Stimulated activated effector memory CD8-positive, alpha-beta T cell treated with anti-CD3 and anti-CD28 coated beads, Interleukin-12 subunit alpha, Interleukin-12 subunit beta, amount 100 ng/mL, for 72 hours (primary cell): ENCODE measurements around the gene PSMD2.

Experiments
- ATAC-seq: fragments of 150-1000 bp; cut with Tn5 transposase; 2 replicates; pipeline ENCODE4 v1.10.0; 2021
- DNase-seq, 2 donors: peaks; one replicate each; pipeline ENCODE4 v3.0.0; 2021 to 2022; ENCODE audit warnings: low spot score in 2 of 2
- H3K27ac Mint-ChIP-seq: one replicate; pipeline ENCODE4 v1.8.0; 2022; ENCODE audit warnings: mild to moderate bottlenecking, mixed read lengths
- H3K36me3 Mint-ChIP-seq: one replicate; pipeline ENCODE4 v1.8.0; 2022; ENCODE audit warnings: mild to moderate bottlenecking, mixed read lengths
- H3K4me1 Mint-ChIP-seq: one replicate; pipeline ENCODE4 v1.8.0; 2022; ENCODE audit warnings: mixed read lengths
- H3K4me3 Mint-ChIP-seq: one replicate; pipeline ENCODE4 v1.8.0; 2022; ENCODE audit warnings: mild to moderate bottlenecking, mixed read lengths
- H3K9me3 Mint-ChIP-seq: one replicate; pipeline ENCODE4 v1.8.0; 2022; ENCODE audit warnings: mixed read lengths

Gene PSMD2

DNA sequence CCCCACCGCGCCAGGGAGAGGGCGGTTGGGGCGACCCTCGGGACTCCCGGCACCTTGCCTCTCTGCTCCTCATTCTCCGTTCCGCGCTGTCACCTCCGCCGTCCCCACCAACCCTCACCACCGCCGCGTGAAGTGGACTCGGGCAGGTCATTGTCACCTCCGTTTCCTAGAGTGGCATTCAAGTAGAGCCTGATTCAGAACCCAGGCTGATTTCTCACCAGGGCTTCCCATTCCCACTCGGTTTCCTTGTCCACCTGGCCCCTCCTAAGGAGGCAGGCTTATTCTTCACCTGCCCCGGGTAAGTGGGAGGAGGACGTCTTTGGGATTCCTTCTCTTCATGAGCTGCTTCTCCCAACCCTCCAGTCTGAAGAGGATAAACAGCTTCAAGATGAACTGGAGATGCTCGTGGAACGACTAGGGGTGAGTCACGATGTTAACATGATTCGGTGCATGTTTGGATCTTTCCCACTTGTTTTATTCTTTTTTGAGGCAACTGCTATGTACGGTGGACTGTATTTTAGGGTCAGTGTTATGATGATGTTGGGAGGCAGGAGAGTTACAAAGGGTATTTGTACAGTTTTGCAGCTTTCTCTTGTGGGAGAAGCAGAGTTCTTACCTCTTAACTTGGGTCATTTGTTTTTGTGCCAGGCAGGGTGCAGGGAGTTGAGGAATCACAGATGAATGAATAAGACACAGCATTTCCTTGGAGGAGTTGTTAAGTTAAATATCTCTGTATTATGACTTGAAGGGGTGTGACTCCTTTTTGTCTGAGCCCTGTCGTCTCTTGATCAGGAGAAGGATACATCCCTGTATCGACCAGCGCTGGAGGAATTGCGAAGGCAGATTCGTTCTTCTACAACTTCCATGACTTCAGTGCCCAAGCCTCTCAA lies 692 bp downstream of the PSMD2 start:
- no peaks in the 10 kb centered on the region for H3K9me3 Mint-ChIP-seq

DNA sequence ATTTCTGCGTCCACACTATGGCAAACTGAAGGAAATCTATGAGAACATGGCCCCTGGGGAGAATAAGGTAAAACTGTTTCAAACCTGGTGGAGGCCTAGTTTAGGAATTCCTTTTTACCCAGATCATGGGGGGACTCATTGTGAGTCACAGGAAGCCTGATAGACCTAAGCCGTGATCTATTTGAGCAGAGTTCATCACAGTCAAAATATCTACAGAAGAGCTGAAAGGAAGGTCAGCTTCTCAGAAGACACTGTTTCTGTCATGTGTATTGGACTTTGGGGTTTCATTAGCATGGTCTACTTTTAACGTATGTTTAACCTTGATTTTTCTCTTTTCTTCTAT lies 1.3 kb downstream of the PSMD2 start:
- H3K4me1 Mint-ChIP-seq = peaks cover 36% of the 10 kb centered on the region
- DNase-seq = no peak
- H3K9me3 Mint-ChIP-seq = no peaks in the 10 kb centered on the region
- peak overlapping the region; percentile 90 for H3K27ac Mint-ChIP-seq
- peak overlapping the region; percentile 94 for H3K4me3 Mint-ChIP-seq
- no peak for ATAC-seq
- peaks cover 59% of the 10 kb centered on the region for H3K36me3 Mint-ChIP-seq

More for the DNA sequence above, 692 bp downstream of the PSMD2 start:
- ATAC-seq = no peak
- DNase-seq = no peak
- Mint-ChIP-seq H3K36me3 (peaks cover 53% of the 10 kb centered on the region), H3K27ac (peak overlapping the region; percentile 90), H3K4me1 (peaks cover 36% of the 10 kb centered on the region), H3K4me3 (peak overlapping the region; percentile 94)

- Mint-ChIP-seq H3K9me3 (no peaks in the 10 kb centered on the region), H3K4me3 (no peak overlapping the region), H3K4me1 (peaks cover 17% of the 10 kb centered on the region), H3K36me3 (peaks cover 92% of the 10 kb centered on the region), H3K27ac (peak overlapping the region; percentile 18)
- ATAC-seq (no peak), DNase-seq (no peak)
These were observed 6.5 kb downstream of the PSMD2 start for GRCh38 chr3:184305577-184305976.

- Mint-ChIP-seq H3K27ac (peak overlapping the region; percentile 18), H3K4me3 (no peak overlapping the region), H3K36me3 (peaks cover 83% of the 10 kb centered on the region), H3K9me3 (no peaks in the 10 kb centered on the region), H3K4me1 (peaks cover 11% of the 10 kb centered on the region)
- DNase-seq (no peak), ATAC-seq (no peak)
These were observed 7.4 kb downstream of the PSMD2 start for GRCh38 chr3:184306341-184306972.

- no peaks in the 10 kb centered on the region for H3K9me3 Mint-ChIP-seq
- no peak for DNase-seq
- peak; percentile 33 for ATAC-seq
- peaks cover 68% of the 10 kb centered on the region for H3K36me3 Mint-ChIP-seq
- H3K27ac Mint-ChIP-seq = peak overlapping the region; percentile 36
- H3K4me1 Mint-ChIP-seq = no peaks in the 10 kb centered on the region
- no peak overlapping the region for H3K4me3 Mint-ChIP-seq
These were observed 8.9 kb downstream of the PSMD2 start for GRCh38 chr3:184307915-184308314.

- Mint-ChIP-seq H3K4me1 (no peaks in the 10 kb centered on the region), H3K9me3 (no peaks in the 10 kb centered on the region), H3K27ac (no peak overlapping the region), H3K4me3 (no peak overlapping the region), H3K36me3 (peaks cover 60% of the 10 kb centered on the region)
- no peak for DNase-seq
- no peak for ATAC-seq
These were observed 9.7 kb downstream of the PSMD2 start for GRCh38 chr3:184308744-184309143.

GRCh38 chr3:184311633-184312032 lies 12.6 kb downstream of the PSMD2 start:
- no peak for DNase-seq
- no peak for ATAC-seq
- Mint-ChIP-seq H3K4me1 (peaks cover 10% of the 10 kb centered on the region), H3K4me3 (no peak overlapping the region), H3K27ac (peak overlapping the region; percentile 32), H3K9me3 (no peaks in the 10 kb centered on the region), H3K36me3 (peaks cover 53% of the 10 kb centered on the region)

- Mint-ChIP-seq H3K4me1 (peaks cover 32% of the 10 kb centered on the region), H3K27ac (peak within 1 kb of the TSS; percentile 89), H3K4me3 (peak within 1 kb of the TSS; percentile 67), H3K9me3 (no peaks in the 10 kb centered on the region), H3K36me3 (peaks cover 53% of the 10 kb centered on the region)
- ATAC-seq = peak; percentile 89
- DNase-seq = peak; percentile 88 to 94
These were observed 15.3 kb downstream of the PSMD2 start, which contains the start of gene EIF4G1 for GRCh38 chr3:184314363-184314699. TSS of gene EIF4G1 (plus strand) at chr3:184314606. CDS start at chr3:184315797, 1,191 bp downstream.

- Mint-ChIP-seq H3K4me1 (peaks cover 38% of the 10 kb centered on the region), H3K36me3 (peaks cover 55% of the 10 kb centered on the region), H3K4me3 (peak overlapping the region; percentile 67), H3K27ac (peak overlapping the region; percentile 89), H3K9me3 (no peaks in the 10 kb centered on the region)
- DNase-seq (peak; percentile 43 to 77), ATAC-seq (peak; percentile 67)
These were observed 15.9 kb downstream of the PSMD2 start for GRCh38 chr3:184314700-184315542.

- Mint-ChIP-seq H3K36me3 (peaks cover 61% of the 10 kb centered on the region), H3K9me3 (no peaks in the 10 kb centered on the region), H3K4me3 (peak overlapping the region; percentile 67), H3K27ac (peak overlapping the region; percentile 77), H3K4me1 (peaks cover 38% of the 10 kb centered on the region)
- ATAC-seq = peak; percentile 1
- no peak for DNase-seq
These were observed 16.5 kb downstream of the PSMD2 start for GRCh38 chr3:184315543-184315867.

- Mint-ChIP-seq H3K36me3 (peaks cover 66% of the 10 kb centered on the region), H3K27ac (peak overlapping the region; percentile 77)
- peak in 1 of 2 donors; percentile 56 for DNase-seq
These were observed 17.0 kb downstream of the PSMD2 start for GRCh38 chr3:184315871-184316661.

GRCh38 chr3:184316792-184317191 lies 17.8 kb downstream of the PSMD2 start:
- H3K4me1 Mint-ChIP-seq = peaks cover 50% of the 10 kb centered on the region
- peak overlapping the region; percentile 77 for H3K27ac Mint-ChIP-seq
- ATAC-seq = no peak
- no peak for DNase-seq
- H3K36me3 Mint-ChIP-seq = peaks cover 73% of the 10 kb centered on the region
- H3K4me3 Mint-ChIP-seq = peak overlapping the region; percentile 67
- H3K9me3 Mint-ChIP-seq = no peaks in the 10 kb centered on the region

More at GRCh38 chr3:184315871-184316661, 17.0 kb downstream of the PSMD2 start:
- ATAC-seq = no peak
- peaks cover 43% of the 10 kb centered on the region for H3K4me1 Mint-ChIP-seq
- no peaks in the 10 kb centered on the region for H3K9me3 Mint-ChIP-seq
- peak overlapping the region; percentile 67 for H3K4me3 Mint-ChIP-seq

DNA sequence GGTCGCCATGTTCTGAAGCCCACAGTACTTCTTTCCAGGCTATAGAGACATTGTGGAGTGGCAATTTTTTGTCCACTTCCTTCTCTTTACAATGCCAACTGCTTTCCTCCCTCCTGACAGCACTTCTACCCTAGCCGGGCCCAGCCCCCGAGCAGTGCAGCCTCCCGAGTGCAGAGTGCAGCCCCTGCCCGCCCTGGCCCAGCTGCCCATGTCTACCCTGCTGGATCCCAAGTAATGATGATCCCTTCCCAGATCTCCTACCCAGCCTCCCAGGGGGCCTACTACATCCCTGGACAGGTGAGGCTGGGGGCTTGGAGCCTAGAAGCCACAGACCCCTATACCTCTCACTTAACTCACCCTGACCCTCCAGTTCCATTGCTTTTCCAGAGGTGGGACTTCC lies 18.2 kb downstream of the PSMD2 start:
- Mint-ChIP-seq H3K36me3 (peaks cover 77% of the 10 kb centered on the region), H3K27ac (peak overlapping the region; percentile 77), H3K9me3 (no peaks in the 10 kb centered on the region), H3K4me1 (peaks cover 52% of the 10 kb centered on the region), H3K4me3 (peak overlapping the region; percentile 67)
- ATAC-seq (no peak), DNase-seq (no peak)

- peak overlapping the region; percentile 90 for H3K27ac Mint-ChIP-seq
- no peak overlapping the region for H3K4me3 Mint-ChIP-seq
- peaks cover 57% of the 10 kb centered on the region for H3K4me1 Mint-ChIP-seq
- DNase-seq (no peak), ATAC-seq (peak; percentile 59)
- no peaks in the 10 kb centered on the region for H3K9me3 Mint-ChIP-seq
- peaks cover 100% of the 10 kb centered on the region for H3K36me3 Mint-ChIP-seq
These were observed 21.0 kb downstream of the PSMD2 start for GRCh38 chr3:184320104-184320445.

DNA sequence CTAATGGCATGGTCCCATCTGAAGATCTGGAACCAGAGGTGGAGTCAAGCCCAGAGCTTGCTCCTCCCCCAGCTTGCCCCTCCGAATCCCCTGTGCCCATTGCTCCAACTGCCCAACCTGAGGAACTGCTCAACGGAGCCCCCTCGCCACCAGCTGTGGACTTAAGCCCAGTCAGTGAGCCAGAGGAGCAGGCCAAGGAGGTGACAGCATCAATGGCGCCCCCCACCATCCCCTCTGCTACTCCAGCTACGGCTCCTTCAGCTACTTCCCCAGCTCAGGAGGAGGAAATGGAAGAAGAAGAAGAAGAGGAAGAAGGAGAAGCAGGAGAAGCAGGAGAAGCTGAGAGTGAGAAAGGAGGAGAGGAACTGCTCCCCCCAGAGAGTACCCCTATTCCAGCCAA lies 22.6 kb downstream of the PSMD2 start:
- H3K36me3 Mint-ChIP-seq = peaks cover 100% of the 10 kb centered on the region
- H3K4me1 Mint-ChIP-seq = peaks cover 62% of the 10 kb centered on the region
- H3K9me3 Mint-ChIP-seq = no peaks in the 10 kb centered on the region
- no peak for DNase-seq
- no peak overlapping the region for H3K4me3 Mint-ChIP-seq
- no peak for ATAC-seq
- peak overlapping the region; percentile 90 for H3K27ac Mint-ChIP-seq
